ENCODE measurements around the gene OR4D5. TPM values are rescaled to one million over a fixed set of nuclear protein-coding genes. Genes with fewer than 3 reads are reported as not detected.

Gene OR4D5
- total RNA-seq, 1 donor from 2014 or later: not detected

DNA sequence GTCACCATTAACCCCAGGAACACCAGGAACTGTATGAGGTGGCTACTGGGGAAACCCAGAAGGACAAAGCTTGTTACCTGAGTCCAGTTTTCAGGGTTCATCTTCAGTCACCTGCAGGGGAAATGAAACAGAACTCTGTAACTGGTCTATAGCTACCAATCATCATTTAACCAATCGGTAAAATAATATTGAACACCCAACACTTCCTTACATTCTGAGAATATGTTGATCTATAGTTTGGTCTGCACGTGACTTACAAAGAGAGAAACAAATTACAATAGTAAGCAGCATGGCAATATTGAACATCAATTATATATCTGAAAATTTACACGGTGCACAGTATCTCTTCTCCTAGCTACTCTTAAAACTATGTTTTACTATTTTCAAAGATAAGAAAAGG lies 4.3 kb downstream of the OR4D5 start, which contains the start of gene OR6T1:
TSS of gene OR6T1 (minus strand) at position 101 of the 400 bp plus-strand sequence. CDS start at position 101, 0 bp downstream.
- intact Hi-C loops (cut with micrococcal nuclease): no loop called here
- no peaks in the 10 kb centered on the region for H3K4me1 Mint-ChIP-seq
- no peak for DNase-seq
- no peak for ATAC-seq (ENCODE audit: low read depth)
- peaks cover 2% of the 10 kb centered on the region for H3K27me3 Mint-ChIP-seq
- no peaks in the 10 kb centered on the region for H3K36me3 Mint-ChIP-seq (ENCODE audit: low read depth)
- no peak within 1 kb of the TSS for H3K4me3 Mint-ChIP-seq
- TF ChIP-seq, protein P1, sequence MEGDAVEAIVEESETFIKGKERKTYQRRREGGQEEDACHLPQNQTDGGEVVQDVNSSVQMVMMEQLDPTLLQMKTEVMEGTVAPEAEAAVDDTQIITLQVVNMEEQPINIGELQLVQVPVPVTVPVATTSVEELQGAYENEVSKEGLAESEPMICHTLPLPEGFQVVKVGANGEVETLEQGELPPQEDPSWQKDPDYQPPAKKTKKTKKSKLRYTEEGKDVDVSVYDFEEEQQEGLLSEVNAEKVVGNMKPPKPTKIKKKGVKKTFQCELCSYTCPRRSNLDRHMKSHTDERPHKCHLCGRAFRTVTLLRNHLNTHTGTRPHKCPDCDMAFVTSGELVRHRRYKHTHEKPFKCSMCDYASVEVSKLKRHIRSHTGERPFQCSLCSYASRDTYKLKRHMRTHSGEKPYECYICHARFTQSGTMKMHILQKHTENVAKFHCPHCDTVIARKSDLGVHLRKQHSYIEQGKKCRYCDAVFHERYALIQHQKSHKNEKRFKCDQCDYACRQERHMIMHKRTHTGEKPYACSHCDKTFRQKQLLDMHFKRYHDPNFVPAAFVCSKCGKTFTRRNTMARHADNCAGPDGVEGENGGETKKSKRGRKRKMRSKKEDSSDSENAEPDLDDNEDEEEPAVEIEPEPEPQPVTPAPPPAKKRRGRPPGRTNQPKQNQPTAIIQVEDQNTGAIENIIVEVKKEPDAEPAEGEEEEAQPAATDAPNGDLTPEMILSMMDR (IDR thresholded peaks at IDR 0.05): no peak
- ChIA-PET CTCF (no interaction called here), POLR2A (no interaction called here)
- no peak within 1 kb of the TSS for H3K27ac Mint-ChIP-seq
- peaks cover 4% of the 10 kb centered on the region for H3K9me3 Mint-ChIP-seq

DNA sequence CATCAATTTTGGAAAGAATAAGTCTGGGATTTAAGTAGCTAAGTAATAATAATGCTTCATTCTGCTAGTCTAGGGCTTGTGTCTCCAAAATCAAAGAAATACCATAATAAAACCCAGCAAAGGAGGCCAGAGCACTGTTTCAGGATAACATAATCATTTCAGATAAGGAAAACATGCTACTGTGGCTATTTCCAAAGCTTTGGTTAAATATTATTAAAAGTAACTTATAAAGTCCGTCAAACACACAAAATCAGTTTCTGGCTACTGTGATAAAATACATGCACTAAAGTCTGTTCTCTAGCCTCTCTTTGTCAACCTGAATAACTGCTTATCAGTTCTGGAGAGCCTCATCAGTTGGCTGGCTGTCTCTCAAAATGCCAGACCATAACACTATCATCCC lies 5.7 kb downstream of the OR4D5 start:
- Mint-ChIP-seq H3K4me3 (no peak overlapping the region), H3K9me3 (no peaks in the 10 kb centered on the region), H3K27me3 (peaks cover 2% of the 10 kb centered on the region), H3K36me3 (ENCODE audit: low read depth) (no peaks in the 10 kb centered on the region), H3K27ac (no peak overlapping the region), H3K4me1 (no peaks in the 10 kb centered on the region)
- POLR2A ChIA-PET: no interaction called here
- intact Hi-C loops (cut with micrococcal nuclease): no loop called here
- TF ChIP-seq, protein P1 (IDR thresholded peaks at IDR 0.05): no peak
- ATAC-seq (ENCODE audit: low read depth) (no peak), DNase-seq (no peak)
- CTCF ChIA-PET: no interaction called here

DNA sequence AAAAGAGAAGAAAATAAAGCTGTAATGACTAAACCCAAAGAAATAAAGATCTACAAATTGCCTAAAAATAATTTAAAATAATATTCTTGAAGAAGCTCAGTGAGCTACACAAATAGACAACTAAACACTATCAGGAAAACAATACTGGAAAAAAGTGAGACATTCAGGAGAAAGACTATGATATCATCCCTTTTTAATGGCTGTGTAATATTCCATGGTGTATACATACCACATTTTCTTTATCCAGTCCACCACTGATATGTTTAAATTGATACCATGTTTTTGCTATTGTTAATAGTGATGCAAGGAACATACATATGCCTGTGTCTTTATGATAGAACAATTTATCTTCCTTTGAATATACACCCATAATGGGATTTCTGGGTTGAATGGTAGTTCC lies 17.3 kb downstream of the OR4D5 start:
- no peaks in the 10 kb centered on the region for H3K36me3 Mint-ChIP-seq (ENCODE audit: low read depth)
- POLR2A ChIA-PET: no interaction called here
- CTCF ChIA-PET: no interaction called here
- H3K9me3 Mint-ChIP-seq: peaks cover 11% of the 10 kb centered on the region
- intact Hi-C loops (cut with micrococcal nuclease): no loop called here
- H3K4me1 Mint-ChIP-seq: no peaks in the 10 kb centered on the region
- no peak overlapping the region for H3K4me3 Mint-ChIP-seq
- TF ChIP-seq, protein P1 (IDR thresholded peaks at IDR 0.05): no peak
- no peak overlapping the region for H3K27ac Mint-ChIP-seq
- H3K27me3 Mint-ChIP-seq: peaks cover 3% of the 10 kb centered on the region
- ATAC-seq (ENCODE audit: low read depth) (no peak), DNase-seq (no peak)

DNA sequence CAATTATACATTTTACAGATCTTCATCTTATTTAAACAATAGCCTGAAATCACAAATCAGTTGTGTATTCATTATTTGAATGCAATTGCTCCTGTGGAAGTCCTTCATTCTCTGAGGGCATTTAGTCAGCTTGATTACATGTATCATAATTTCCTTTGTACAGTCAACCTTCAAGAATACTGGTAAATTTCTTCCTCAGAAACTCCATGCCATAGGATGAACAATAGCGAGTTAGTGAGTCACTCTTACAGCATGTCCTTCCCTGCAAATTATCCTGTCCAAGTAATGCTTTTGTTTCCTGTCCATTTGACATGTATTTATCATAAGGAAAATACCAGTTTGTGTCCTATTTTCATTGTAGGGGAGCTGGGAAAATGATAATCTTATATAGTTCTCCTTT lies 34.4 kb downstream of the OR4D5 start:
- intact Hi-C loops (cut with micrococcal nuclease): no loop called here
- POLR2A ChIA-PET: no interaction called here
- Mint-ChIP-seq H3K4me1 (no peaks in the 10 kb centered on the region), H3K36me3 (ENCODE audit: low read depth) (no peaks in the 10 kb centered on the region), H3K27ac (no peak overlapping the region), H3K27me3 (no peaks in the 10 kb centered on the region), H3K9me3 (peaks cover 2% of the 10 kb centered on the region), H3K4me3 (no peak overlapping the region)
- ATAC-seq (ENCODE audit: low read depth) (no peak), DNase-seq (no peak)
- CTCF ChIA-PET: no interaction called here
- TF ChIP-seq, protein P1 (IDR thresholded peaks at IDR 0.05): no peak

DNA sequence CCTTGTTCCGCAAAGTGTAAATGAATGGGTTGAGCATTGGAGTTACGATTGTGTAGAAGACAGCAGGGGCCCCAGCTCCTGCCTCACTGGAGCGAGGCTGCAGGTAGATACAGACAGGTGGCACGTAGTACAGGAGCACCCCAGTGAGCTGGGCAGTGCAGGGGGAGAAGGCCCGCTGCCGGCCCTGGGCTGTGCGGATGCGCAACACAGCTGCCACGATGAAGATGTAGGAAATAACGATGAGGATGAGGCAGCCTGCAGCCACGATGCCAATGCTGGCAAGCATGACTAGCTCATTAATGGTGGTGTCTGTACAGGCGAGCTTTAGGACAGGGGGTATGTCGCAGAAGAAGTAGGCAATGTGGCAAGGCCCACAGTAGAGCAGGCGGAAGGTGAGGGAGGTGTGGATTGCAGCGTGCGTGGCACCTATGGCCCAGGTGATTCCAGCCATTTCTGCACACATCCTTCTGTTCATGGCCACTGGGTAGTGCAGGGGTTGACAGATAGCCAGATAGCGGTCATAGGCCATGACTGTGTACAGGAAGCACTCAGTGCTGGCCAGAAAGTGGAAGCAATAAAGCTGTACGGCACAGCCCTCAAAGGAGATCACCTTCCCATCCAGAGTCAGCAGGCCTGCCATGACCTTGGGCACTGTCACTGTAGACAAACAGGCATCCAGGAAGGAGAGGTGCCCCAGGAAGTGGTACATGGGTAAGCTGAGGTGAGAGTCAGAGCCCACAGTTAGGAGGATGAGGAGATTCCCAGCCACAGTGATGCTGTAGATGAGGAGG lies 37.5 kb downstream of the OR4D5 start:
- CTCF ChIA-PET: no interaction called here
- peaks cover 2% of the 10 kb centered on the region for H3K9me3 Mint-ChIP-seq
- no peaks in the 10 kb centered on the region for H3K4me1 Mint-ChIP-seq
- POLR2A ChIA-PET: no interaction called here
- TF ChIP-seq, protein P1 (IDR thresholded peaks at IDR 0.05): no peak
- H3K4me3 Mint-ChIP-seq: no peak overlapping the region
- H3K27ac Mint-ChIP-seq: no peak overlapping the region
- intact Hi-C loops (cut with micrococcal nuclease): no loop called here
- DNase-seq: no peak
- no peaks in the 10 kb centered on the region for H3K27me3 Mint-ChIP-seq
- no peak for ATAC-seq (ENCODE audit: low read depth)
- no peaks in the 10 kb centered on the region for H3K36me3 Mint-ChIP-seq (ENCODE audit: low read depth)
